ENCODE measurements around the gene HOXA4.

The HOXA4 gene

DNA sequence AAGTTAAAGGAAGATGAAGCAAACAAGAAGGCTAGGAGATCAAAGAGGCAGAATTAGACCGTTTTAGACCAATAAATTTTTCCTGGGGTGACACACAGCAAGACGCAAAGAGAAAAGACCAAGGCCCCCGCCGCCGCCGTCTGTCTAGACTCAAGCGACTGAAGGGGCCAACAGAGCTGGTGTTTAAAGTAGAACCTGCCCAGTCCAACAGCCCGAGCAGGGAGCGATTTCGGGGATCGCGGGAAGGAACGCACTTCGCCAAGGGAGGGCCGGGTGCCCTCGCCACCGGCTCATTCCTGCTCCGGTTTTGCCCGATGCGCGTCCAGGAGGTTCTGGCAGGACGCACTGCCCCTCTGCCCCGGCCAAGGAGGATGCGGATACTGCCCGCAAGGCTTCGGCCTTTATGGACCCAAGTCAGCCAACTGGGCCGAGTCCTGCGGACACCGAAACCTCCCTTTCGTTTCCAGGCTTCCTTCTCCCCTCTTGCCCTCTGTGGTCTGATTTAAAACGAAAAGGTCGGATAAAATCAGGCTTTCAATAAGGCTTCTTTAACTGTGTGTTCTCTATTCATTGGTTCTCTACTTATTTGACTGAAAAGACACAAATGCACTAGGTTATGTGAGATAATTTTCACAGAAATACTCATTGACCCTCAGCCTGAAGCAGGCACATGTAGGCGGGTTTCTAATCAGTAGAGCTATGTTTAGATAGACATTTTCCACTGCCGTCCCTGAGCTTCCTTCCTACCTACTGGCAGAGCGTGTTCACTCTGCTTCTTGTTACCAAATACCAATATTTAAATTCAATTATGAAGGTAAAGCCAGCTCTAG lies 28.1 kb upstream of the HOXA4 start:
- DNase-seq (ENCODE audit: low read depth in 2 of 2): no peak

DNA sequence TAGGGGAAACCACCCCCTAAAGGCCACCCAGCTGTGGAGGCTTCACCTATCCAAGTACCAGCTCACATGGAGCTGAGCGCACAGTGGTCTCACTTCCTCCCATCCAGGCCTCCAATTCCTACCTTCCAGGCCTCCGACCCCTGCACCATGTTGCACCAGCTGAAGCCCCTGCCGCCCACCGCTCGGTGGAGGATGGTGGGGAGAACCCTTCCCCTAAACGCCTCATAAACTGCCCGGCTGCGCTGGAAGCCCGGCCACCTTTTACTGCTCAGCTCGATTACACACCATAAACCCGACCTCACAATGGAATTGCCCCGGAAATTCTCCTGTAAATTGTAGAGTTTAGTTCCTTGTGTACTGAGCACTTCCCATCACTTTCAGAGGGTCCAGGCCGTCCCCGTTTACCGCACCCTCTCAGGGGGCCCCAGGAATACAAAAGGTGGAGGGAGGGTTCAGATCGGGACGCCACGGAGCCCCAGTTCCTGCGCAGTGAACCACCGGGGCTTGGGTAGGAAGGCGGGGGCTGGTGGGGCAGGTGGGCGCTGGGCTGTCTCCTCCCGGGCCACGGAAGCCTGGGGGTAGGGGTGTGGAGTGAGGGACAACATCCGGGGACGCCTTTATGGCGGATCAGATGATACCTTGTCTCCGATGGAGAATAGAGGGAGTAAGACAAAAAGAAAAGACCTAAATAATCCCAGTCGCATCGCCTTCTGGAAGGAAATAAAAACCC lies 27.3 kb upstream of the HOXA4 start:
- no peak for DNase-seq (ENCODE audit: low read depth in 2 of 2)

DNA sequence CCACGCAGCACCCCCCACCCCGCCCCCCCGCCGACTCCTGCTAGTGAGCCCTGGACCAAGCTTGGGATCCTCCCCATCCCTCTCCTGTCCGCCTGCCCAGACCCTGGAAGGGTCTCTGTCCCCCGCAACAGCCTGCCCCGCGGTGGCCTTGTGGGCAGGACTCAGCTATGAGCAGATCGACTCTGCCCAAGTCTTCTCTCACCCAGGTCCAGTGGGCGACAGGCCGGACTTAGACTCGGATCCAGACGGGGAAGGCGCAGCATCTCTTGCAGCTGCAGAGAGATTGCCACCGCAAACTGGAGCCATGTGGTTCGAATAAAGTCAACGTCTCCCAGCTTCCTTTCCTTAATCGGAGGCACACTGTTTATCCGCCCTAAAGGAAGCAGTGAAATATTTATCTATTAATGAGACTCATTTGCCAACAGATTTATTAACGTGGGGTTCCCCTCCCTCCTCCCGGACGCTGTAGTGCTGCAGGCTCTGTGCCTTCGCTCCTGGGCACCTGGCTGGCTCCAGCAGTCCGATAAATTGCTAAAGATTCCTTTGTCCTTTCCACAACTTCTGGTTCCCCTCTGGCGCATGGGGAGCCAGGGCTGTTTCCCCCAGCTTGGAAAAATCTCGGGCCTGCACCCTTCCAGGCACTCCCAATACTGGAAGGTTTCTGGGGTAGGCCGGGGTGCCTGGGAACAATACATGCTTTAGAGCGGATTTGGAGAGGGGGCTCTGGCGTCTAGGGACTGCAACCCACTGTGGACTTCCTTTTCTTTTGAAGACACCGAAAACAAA lies 26.6 kb upstream of the HOXA4 start:
- no peak for DNase-seq (ENCODE audit: low read depth in 2 of 2)

DNA sequence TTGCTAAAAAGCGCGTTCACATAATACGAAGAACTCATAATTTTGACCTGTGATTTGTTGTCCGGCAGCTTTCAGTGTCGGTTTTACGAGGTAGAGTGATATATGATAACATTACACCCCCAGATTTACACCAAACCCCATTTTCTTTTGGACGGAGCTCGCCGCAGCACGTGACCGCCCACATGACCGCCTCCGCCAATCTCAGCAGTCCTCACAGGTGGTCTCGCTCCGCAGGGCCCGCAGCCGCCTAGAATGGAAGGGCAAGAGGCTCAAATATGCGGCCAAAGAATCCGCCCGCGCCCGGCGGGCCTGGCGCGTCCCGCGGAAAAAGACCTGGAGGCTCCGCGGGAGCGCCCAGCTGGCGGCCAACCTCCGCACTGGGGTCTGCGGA lies 25.9 kb upstream of the HOXA4 start, which contains the start of gene HOXA7:
Gene HOXA7 (minus strand): TSS at position 168 of the 391 bp plus-strand sequence. CDS start 130 bp downstream, at position 38.
- no peak for DNase-seq (ENCODE audit: low read depth in 2 of 2)

DNA sequence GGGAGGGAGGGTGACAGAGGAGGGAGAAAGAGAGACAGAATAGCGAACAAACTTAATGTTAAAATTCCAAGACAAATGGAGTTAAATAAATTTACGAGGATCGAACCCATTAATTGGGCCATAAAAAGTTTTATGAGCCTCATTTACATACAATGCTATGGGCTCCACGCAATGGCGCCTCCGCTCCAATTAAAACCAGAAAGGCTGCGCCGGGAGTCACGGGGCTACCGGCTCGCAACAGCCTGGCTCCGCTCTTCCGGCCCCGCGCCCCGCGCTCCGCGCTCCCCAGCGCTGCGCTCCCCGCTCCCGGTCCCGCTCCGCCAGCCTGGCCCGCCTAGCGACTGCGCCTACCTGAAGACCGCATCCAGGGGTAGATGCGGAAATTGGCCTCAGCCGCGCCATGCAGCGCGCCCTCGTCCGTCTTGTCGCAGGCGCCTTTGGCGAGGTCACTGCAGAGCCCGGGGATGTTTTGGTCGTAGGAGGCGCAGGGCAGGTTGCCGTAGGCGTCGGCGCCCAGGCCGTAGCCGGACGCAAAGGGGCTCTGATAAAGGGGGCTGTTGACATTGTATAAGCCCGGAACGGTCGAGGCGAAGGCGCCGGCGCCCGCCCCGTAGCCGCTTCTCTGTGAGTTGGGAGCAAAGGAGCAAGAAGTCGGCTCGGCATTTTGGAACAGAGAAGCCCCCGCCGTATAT lies 25.4 kb upstream of the HOXA4 start:
- DNase-seq (ENCODE audit: low read depth in 2 of 2): no peak

DNA sequence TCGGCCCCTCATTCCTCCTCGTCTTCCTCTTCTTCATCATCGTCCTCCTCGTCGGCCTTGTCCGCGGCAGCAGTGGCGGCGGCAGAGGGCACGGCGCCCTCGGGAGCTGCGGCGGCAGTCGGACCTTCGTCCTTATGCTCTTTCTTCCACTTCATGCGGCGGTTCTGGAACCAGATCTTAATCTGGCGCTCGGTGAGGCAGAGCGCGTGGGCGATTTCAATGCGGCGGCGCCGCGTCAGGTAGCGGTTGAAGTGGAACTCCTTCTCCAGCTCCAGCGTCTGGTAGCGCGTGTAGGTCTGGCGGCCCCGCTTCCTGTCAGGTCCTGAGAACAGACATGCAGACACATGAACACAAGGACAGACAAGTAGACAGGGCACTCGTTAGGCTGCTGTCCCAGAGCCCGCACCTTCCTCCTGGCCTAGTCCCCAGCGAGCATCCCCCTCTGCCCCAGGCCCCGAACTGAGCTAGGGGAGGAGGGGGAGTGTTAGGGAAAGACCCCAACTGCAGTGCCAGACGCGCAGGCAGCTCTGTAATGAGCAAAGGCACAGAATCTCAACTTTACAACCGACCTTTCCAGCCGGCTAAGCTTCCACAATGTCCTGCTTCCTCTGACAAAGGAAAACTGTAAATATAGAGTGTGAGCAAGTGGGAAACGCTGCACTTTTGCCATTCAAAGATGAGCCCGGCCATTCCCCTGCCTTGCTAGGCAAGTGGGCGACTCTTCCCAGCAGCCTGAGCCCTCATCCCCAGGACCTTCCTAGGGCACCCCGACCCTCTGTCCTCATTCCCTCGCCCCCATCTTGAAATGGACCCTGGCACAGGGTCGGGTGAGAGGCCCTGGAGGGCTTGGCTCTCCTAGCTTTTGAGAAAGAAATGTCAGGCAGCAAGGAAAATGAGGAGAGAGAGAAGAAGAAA lies 24.6 kb upstream of the HOXA4 start:
- no peak for DNase-seq (ENCODE audit: low read depth in 2 of 2)

DNA sequence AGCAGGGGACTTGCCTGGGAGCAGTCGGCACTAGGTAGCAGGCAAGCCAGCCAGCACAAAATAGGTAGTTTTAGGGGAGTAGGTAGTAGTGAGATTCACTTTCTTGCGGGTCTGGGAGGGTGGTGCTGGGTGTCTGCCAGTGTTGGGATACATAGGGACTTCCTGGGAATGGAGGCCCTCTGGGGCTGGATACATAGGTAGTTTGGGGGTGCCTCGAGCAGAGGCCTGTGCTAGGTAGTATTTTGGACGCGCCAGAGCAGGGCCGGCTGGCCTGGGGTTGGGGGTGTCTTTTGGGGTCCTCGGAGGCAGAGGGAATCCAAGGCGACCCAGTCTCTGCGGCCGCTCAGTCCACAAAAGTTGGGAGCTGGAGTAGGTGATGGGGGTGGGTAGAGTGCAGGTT lies 23.8 kb upstream of the HOXA4 start:
- DNase-seq (ENCODE audit: low read depth in 2 of 2): no peak

DNA sequence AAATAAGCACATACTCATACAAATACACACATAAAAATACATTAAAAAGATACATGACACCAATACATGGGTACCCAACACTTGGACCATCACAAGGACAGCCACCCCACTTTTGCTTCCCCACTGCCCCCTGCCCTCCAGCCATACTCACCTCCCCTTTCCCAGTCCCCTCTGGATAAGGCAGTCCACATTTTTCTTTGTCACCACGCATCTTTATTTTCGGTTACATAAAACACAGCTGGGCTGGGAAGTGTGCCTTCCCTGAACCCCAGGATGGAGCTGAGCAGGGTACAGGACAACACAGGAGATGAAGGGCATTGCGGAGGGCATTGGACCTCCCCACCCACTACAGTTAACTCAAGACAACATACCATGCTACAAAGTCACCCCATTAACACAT lies 23.0 kb upstream of the HOXA4 start:
- no peak for DNase-seq (ENCODE audit: low read depth in 2 of 2)

DNA sequence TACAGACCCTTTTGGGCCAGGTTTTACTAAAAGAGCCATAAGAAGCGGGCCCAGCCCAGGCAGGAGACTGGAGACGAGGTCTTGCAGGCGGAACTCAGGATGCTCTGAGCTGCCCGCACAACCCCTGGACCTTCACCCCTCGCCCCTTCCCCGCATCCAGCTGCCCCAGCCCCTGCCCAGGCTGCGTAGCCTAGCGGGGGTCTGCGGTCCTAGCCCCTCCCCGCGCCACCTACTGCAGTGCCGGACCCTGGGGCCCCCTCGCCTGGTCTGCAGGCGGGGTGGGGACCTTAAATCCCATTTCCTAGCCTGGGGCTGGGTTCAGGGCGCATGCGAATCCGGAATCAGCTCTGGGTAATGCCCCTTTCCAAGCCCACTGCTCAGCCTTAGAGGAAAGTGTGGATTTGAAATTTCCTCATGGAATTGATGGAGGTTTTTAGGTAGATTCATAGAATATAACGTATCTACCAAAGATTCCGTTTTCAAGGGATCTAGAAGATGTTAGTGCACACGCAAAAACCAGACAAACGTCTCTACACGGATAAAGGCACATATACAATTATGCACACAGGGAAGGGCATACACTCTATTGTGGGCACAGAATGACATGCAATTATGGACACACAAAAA lies 22.4 kb upstream of the HOXA4 start:
- no peak for DNase-seq (ENCODE audit: low read depth in 2 of 2)

DNA sequence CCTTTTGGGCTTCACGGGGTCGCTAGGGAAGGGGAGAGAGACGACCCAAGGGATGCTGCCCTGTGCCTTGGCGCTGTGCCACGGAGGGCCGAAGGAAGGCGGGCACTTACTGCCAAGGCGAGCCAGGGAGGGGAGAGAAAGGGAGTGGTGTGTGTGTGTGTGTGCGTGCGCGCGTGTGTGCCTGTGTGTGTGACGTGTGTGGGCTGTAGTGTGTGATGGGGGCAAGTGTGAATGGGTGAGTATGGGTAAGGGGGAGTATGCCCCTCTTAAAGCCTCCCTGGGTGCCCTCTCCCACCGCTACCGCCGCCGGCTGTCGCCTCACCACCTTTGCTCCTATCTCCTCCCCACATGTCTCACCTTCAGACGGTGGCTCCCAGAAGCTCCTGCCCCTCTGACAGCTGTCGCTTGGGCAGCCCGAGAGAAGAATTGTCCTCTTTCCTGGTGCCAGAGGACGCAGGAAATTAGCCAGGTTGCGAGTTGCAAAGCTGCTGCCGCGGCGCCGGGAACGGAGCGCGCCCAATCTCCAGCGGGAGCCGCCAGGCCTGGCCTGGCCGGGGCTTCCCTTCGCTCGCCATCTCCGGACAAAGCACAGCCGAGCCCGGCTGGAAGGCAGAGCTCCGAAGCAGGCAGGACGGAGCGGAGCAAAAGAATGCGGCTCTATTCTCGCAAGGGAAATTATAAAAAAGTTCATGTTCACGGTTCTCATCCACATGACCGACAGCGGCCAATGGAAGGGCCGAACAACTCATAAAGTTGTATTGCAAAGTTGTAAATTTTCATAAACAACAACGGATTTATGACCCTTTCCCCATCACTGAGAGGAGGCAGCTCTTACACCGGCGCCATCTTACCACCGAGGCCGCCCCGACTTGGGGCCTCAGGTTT lies 21.6 kb upstream of the HOXA4 start, which contains the start of gene HOXA3:
Gene HOXA3 (minus strand): TSS at position 653 of the 885 bp plus-strand sequence. CDS start 41,943 bp downstream, outside the sequence.
- DNase-seq (ENCODE audit: low read depth in 2 of 2): no peak

DNA sequence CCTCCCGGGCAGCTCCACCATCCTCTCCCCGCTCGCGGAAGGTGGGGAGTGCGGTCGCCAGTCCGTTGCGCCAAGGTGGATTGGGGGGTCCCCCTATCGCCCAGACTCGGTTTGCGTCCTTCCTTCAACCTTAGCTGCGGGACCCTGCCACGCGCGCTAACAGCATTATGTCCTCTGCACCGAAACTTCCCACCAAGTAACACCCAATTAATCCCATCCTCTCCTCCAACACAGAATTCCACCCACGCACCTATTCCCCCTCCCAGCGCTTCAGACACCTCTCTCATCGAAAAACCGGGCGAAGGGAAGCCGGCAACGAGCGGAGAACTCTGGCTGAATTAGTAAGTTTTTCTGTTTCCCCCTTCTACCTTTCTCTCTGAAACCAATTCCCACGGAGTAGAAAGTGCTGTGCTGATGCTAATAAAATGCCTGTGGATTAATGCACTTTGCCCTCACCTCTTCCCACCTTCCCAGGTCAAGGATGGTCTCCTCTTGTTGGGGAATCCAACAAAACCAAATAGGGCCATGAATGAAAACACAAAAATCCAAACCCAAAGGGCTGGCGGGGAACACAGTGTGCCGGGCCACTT lies 20.9 kb upstream of the HOXA4 start:
- no peak for DNase-seq (ENCODE audit: low read depth in 2 of 2)

DNA sequence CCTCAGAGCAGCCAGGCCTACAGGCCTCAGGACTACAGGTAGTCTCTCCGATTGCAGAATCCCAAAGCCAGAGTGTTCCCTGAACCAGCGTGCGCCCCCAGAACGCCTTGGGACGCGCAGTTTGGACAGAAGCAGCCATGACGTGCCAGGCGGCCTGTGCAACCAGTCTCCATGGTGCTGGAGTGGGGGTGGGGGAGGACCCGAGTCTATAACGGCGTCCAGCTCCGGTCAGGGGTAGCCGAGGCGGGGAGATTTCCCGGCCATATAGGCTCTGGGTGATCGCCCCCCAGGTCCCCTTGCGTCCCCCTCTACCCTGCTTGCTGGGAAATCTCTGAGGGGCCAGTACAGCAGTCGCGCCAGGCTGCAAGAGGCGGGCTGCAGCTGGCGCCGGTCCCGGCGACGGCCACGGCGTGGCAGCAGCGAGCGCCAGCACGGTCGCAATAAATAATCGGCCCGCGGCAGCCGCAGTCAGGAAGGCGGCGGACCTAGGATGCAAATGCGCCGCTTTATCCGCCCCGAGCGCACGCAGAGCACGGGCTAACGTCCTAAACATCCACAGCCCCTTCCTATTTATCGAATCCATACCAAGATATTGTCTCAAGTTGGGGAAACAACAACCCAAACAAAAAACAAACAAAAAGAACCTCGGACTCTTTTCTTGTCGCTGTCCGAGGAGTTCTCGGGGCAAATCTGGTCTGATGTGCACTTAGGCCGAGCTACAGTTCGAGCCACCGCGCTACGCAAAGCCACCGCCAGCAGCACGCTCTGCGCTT lies 20.2 kb upstream of the HOXA4 start:
- peak; percentile 49 to 59 for DNase-seq (ENCODE audit: low read depth in 2 of 2)

DNA sequence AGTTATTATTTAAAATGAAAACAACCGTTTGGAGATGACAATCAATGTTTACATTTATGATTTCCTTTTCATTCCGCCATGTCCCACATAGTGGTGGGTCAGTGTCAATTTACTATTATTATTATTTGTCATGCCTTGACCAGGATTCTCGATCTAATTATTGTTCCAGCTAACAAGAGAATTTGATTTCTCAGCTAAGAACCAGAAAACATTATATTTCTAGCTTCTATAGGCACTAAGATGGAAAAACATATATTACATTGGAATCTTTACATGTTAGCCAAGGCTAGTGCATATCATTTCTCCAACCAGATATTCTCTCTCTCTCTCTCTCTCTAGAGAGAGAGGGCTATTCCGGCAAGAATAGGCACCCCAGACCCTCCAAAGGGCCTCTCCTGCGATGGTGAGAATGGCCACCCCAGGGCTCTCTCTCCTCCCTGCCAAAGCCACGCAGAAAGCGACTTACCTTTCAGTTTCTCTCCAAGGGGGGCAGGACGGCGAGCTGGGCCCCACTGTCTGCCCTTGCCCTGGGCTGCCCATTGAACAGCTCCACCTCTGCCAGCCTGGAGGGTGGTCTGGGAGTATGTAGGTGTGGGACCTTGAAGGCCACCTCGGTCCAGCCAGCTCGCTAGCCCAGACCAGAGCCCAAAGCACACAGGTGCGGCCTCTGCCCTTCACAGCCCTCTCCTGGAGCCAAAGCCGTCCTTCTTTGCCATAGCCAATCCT lies 19.4 kb upstream of the HOXA4 start:
- no peak for DNase-seq (ENCODE audit: low read depth in 2 of 2)

DNA sequence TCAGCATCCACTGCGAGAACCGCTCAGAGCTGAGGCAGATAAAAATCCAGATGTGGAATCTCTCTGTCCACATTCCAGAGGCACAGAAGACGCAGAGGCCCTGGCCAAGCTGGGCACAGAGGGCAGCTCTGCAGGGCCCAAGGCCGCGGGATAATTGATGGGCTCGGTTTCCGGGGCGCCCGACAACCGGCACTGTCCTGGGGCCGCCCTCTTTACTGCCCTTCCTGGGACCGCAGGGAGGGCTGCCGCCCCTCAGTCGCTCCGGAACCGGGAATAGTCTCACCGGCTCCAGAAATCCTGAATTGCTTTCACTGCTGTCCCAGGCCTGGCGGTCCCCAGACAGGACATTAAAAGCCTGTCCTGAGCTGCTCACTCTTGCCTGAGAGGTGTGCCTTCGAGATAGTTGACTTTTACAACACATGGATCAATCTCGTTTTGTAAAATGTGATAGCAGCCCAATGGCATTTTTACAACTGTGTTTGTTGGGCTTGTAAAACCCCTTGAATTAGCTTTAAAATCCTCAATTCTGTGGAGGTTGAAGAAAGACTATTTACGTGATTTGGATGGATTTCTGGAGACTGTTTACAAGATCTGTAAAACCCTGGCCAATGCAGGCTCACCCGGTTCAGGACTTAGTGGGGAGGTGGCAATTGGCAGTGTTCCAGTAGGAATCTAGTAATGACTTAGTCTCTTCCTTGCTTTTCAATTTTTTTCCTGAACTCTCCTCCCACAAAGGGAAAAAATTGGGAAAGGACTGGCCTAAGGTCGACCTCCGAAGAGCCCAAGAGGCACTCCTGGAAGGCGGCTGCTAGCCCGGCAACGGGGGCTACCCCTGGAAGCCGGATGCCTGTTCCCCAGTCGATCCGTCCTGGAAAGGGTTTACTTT lies 18.4 kb upstream of the HOXA4 start:
- no peak for DNase-seq (ENCODE audit: low read depth in 2 of 2)

DNA sequence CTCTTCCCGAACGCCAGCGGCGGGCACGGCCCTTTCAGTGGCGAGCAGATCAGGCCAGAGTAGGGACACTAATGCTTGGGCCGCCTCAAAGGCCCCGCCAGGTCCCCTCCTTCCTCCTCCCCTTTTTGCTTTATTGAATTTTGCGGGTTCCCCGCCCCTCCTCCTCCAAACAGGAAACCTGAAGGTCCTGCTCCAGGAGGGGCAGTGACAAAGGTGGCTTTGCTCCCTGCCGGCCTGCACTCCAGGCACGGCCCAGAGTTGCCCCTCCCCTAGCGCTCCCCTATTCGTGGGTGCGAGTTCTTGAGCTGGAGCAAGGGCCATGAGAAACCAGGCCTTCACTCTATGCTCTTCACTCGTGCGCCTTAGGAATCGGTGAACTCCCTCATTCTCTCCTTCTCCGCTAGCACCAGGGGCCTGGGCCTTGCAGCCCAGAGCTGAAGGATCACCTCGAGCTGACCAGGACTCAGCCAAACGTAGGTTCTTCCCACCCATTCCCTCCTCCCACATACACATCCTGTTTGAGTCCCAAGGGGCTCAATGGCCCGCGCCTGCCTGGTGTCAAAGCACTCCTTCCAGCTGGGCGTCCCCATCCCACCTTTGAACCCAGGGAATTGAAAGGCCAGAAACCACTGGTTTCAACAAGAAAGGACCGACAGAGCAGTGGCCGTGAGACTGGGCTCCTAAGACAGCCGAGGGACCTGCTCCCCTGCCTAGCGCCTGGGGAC lies 17.6 kb upstream of the HOXA4 start:
- no peak for DNase-seq (ENCODE audit: low read depth in 2 of 2)
